Mesendoderm (in vitro differentiated cells): ENCODE measurements around the gene SLC8A1.

Source experiments
- DNase-seq: peaks from one replicate; pipeline ENCODE4 v3.0.0; 2013
- H2AK5ac ChIP-seq: 2 replicates; pipeline ENCODE4 v1.6.1; 2013; ENCODE audit warnings: low read length, inconsistent platforms
- H2BK120ac ChIP-seq: 2 replicates; pipeline ENCODE4 v1.6.1; 2013; ENCODE audit warnings: low read depth, mild to moderate bottlenecking, low read length, moderate library complexity, mixed read lengths
- H2BK15ac ChIP-seq: replicated peaks from 2 replicates; pipeline ENCODE4 v1.6.1; 2013; ENCODE audit warnings: low read depth, mild to moderate bottlenecking, moderate library complexity
- H2BK5ac ChIP-seq: 2 replicates; pipeline ENCODE4 v1.6.1; 2013; ENCODE audit warnings: low read length, inconsistent platforms
- H3K18ac ChIP-seq: 2 replicates; pipeline ENCODE4 v1.6.1; 2013; ENCODE audit warnings: mild to moderate bottlenecking, low read length, mixed read lengths
- H3K23ac ChIP-seq: one replicate; pipeline ENCODE4 v1.6.1; 2013; ENCODE audit warnings: low read length
- H3K27ac ChIP-seq: 2 replicates; pipeline ENCODE4 v1.5.1; 2013; ENCODE audit warnings: low read depth, mild to moderate bottlenecking, inconsistent platforms, low read length, moderate library complexity
- H3K27me3 ChIP-seq: 2 replicates; pipeline ENCODE4 v1.6.1; 2013; ENCODE audit warnings: low read length, control low read depth, mild to moderate bottlenecking, inconsistent platforms; ENCODE audit not compliant: insufficient read depth, poor library complexity
- H3K36me3 ChIP-seq: 2 replicates; pipeline ENCODE4 v1.6.1; 2013; ENCODE audit warnings: low read length, inconsistent platforms; ENCODE audit not compliant: control insufficient read depth, insufficient read depth
- H3K4ac ChIP-seq: one replicate; pipeline ENCODE4 v1.6.1; 2013; ENCODE audit warnings: low read depth, mild to moderate bottlenecking, low read length, moderate library complexity
- H3K4me1 ChIP-seq: 2 replicates; pipeline ENCODE4 v1.6.1; 2013; ENCODE audit warnings: low read depth, low read length, inconsistent platforms; ENCODE audit not compliant: control insufficient read depth
- H3K4me2 ChIP-seq: 2 replicates; pipeline ENCODE4 v1.6.1; 2013; ENCODE audit warnings: low read length
- H3K4me3 ChIP-seq: 2 replicates; pipeline ENCODE4 v1.5.1; 2013; ENCODE audit warnings: mild to moderate bottlenecking, low read length
- H3K56ac ChIP-seq: one replicate; pipeline ENCODE4 v1.6.1; 2013; ENCODE audit warnings: low read length
- H3K79me1 ChIP-seq: 2 replicates; pipeline ENCODE4 v1.6.1; 2013; ENCODE audit warnings: low read length, inconsistent platforms
- H3K79me2 ChIP-seq: 2 replicates; pipeline ENCODE4 v1.6.1; 2013; ENCODE audit warnings: mild to moderate bottlenecking, low read length; ENCODE audit not compliant: control insufficient read depth, insufficient read depth
- H3K9ac ChIP-seq: 2 replicates; pipeline ENCODE4 v1.6.1; 2013; ENCODE audit warnings: low read length, inconsistent platforms
- H4K5ac ChIP-seq: one replicate; pipeline ENCODE4 v1.6.1; 2013; ENCODE audit warnings: low read length
- H4K8ac ChIP-seq: one replicate; pipeline ENCODE4 v1.6.1; 2013; ENCODE audit warnings: low read depth, mild to moderate bottlenecking, control low read depth, low read length, moderate library complexity
- WGBS: extraction: QIAGEN DNeasy Blood & Tissue Kit; methylation state at CpG from one replicate; pipeline ENCODE4 v1.1.7; 2013; ENCODE audit warnings: low lambda C conversion rate, missing lambda C conversion rate; ENCODE audit not compliant: insufficient coverage; ENCODE audit errors: extremely low coverage; 5-methylcytosine and 5-hydroxymethylcytosine counted together

SLC8A1 gene

DNA sequence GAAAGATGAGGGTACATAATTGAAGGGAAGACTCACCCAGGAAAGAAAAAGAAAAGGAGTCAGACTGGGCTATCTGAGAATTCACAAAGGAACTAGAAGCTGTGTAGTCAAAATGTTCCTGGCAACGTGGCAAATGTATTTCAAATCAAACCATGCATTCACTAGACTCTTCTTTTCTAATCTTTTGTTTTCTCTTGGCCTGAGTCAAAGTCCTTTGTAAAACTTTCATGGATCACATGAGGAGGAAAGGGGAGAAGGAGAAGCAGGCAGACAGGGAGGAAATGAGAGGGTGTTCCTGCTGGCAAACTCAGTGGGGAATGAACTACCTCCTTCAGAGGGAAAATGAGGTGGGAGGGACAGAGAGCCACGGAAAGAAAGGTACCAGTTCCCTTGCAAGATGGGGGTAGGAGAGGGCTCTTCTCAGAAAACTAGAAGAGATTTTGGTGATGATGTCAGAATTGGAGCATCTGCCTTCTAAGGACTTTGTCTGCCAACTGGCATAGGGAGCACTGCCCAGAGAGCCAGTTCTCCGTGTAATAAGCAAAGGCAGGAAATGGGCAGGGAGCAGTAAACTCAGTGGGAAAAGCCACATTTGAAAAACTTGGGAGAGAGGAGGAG lies 51.4 kb downstream of the SLC8A1 start:
- H3K56ac ChIP-seq = no peak overlapping the region
- H3K4me3 ChIP-seq = no peak overlapping the region
- no peak overlapping the region for H3K23ac ChIP-seq

DNA sequence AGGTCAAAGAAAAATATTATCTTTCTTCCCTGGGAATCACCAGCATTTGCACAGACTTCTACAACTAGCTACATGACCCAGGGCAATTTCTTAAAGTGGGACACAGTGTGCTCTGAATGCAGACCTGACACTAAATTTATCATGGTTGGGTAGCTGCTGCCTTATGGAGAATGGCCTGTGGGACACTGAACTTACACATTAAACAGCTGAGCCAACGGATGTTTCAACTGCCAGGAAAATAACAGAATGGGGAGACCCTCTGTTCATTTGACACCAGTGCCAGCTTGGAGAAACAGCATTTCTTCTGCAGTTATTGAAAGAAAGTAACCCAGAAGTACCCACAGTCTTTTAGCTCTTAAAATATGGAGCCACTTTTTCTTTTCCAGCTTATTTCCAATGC lies 54.1 kb downstream of the SLC8A1 start:
- no peak overlapping the region for H3K4me2 ChIP-seq
- H3K36me3 ChIP-seq = no peaks in the 10 kb centered on the region
- no peak overlapping the region for H3K27ac ChIP-seq
- H2BK15ac ChIP-seq = no peak overlapping the region
- H3K23ac ChIP-seq = no peak overlapping the region
- no peak overlapping the region for H3K4me3 ChIP-seq
- H3K18ac ChIP-seq = no peak overlapping the region
- H3K9ac ChIP-seq = no peak overlapping the region
- no peak overlapping the region for H2BK120ac ChIP-seq
- no peak overlapping the region for H4K5ac ChIP-seq
- DNase-seq = no peak
- no peak overlapping the region for H2BK5ac ChIP-seq
- no peak overlapping the region for H3K56ac ChIP-seq
- H3K79me2 ChIP-seq = no peaks in the 10 kb centered on the region
- no CpG with 5 or more reads among the region's 1 CpG for whole genome bisulfite sequencing
- no peaks in the 10 kb centered on the region for H3K27me3 ChIP-seq
- no peak overlapping the region for H2AK5ac ChIP-seq
- no peak overlapping the region for H3K4ac ChIP-seq
- H3K79me1 ChIP-seq = no peaks in the 10 kb centered on the region
- no peaks in the 10 kb centered on the region for H3K4me1 ChIP-seq
- H4K8ac ChIP-seq = no peak overlapping the region

More for the DNA sequence above, 51.4 kb downstream of the SLC8A1 start:
- no peaks in the 10 kb centered on the region for H3K27me3 ChIP-seq
- H3K9ac ChIP-seq = no peak overlapping the region
- no peak overlapping the region for H3K4ac ChIP-seq
- H3K18ac ChIP-seq = no peak overlapping the region
- H2AK5ac ChIP-seq = no peak overlapping the region
- no peaks in the 10 kb centered on the region for H3K79me2 ChIP-seq
- no peaks in the 10 kb centered on the region for H3K4me1 ChIP-seq
- no peak overlapping the region for H3K4me2 ChIP-seq
- H2BK5ac ChIP-seq = no peak overlapping the region
- no peak for DNase-seq
- H3K27ac ChIP-seq = no peak overlapping the region
- no peak overlapping the region for H2BK15ac ChIP-seq
- H4K5ac ChIP-seq = no peak overlapping the region
- H3K36me3 ChIP-seq = no peaks in the 10 kb centered on the region
- H4K8ac ChIP-seq = no peak overlapping the region
- no peak overlapping the region for H2BK120ac ChIP-seq
- WGBS = no CpG with 5 or more reads among the region's 3 CpGs
- no peaks in the 10 kb centered on the region for H3K79me1 ChIP-seq

DNA sequence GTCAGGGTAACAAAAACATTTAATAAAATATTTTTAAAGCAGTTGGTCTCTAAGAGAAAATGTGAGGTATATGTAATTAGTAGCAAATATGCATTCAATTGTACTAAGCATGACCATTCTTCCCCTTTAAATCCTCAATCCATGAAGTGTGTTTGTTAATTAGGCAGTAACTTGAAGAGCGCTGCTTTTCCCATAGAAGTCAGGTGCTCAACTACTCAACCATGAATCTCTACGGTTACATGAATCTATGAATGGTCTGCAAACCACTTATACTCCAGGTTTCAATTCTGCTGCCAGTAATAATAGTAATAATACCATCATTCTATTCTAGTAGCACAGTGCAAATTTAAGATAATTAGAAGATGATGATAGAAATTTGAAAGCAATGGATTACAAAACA lies 55.8 kb downstream of the SLC8A1 start:
- H3K79me1 ChIP-seq = no peaks in the 10 kb centered on the region
- no peaks in the 10 kb centered on the region for H3K79me2 ChIP-seq
- DNase-seq = no peak
- H3K4me1 ChIP-seq = peaks cover 3% of the 10 kb centered on the region
- H3K9ac ChIP-seq = no peak overlapping the region
- no peak overlapping the region for H2BK15ac ChIP-seq
- no peak overlapping the region for H2BK5ac ChIP-seq
- H3K4me2 ChIP-seq = no peak overlapping the region
- no peak overlapping the region for H2BK120ac ChIP-seq
- H3K18ac ChIP-seq = no peak overlapping the region
- WGBS = no CpG with 5 or more reads among the region's 2 CpGs
- no peak overlapping the region for H3K27ac ChIP-seq
- H3K36me3 ChIP-seq = no peaks in the 10 kb centered on the region
- H3K23ac ChIP-seq = no peak overlapping the region
- no peak overlapping the region for H3K56ac ChIP-seq
- H3K27me3 ChIP-seq = no peaks in the 10 kb centered on the region
- H3K4me3 ChIP-seq = no peak overlapping the region
- H4K8ac ChIP-seq = no peak overlapping the region
- no peak overlapping the region for H2AK5ac ChIP-seq
- H4K5ac ChIP-seq = no peak overlapping the region
- H3K4ac ChIP-seq = no peak overlapping the region

DNA sequence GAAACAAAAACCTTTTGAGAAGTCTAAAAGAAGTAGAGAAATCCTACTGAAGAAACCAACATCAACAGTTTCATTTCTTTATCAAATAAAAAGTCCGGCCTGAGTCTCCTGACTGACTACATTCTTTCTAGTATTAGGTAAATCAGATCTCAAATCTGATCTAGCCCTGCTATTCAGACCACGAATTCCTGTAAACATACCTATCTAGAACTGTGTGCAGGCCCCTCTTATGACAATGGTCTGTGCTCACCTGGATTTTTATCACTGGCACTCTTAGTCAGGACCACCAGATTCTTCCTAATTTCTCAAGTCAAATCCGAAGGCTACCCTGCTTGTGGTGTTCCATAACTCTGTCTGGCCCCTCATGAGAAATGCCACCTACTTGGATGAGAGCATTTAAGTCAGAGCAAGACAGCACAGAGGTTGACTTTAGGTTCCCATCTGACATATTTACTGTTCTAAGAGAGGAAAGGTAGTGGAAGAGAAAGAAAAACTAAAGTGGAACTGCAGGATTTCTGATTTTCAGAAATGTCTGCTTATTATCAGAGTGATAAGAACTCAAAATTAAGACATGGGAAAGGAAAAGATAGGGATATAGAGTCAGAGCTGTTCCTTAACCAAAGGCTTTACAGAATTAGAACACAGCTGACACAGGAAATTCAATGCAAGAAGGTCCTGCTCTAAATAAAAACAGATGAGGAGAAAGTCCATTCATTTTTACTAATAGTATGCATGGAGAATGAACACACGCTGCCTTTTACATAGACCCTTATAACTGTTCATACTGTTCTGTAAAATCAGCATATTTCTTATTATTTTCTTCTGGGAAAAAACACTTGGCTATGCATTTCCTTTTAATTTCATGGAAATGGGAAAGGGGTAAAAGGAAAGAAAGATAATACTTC lies 56.5 kb downstream of the SLC8A1 start:
- Histone ChIP-seq H2BK15ac (no peak overlapping the region), H3K56ac (no peak overlapping the region), H4K8ac (no peak overlapping the region), H3K4ac (no peak overlapping the region), H3K79me1 (no peaks in the 10 kb centered on the region), H2BK5ac (no peak overlapping the region), H3K27ac (no peak overlapping the region), H3K27me3 (no peaks in the 10 kb centered on the region), H3K4me3 (no peak overlapping the region), H3K79me2 (no peaks in the 10 kb centered on the region), H3K23ac (no peak overlapping the region), H3K4me2 (no peak overlapping the region), H3K36me3 (no peaks in the 10 kb centered on the region), H4K5ac (no peak overlapping the region), H3K9ac (no peak overlapping the region), H2BK120ac (no peak overlapping the region), H3K4me1 (peaks cover 3% of the 10 kb centered on the region), H3K18ac (no peak overlapping the region), H2AK5ac (no peak overlapping the region)
- DNase-seq = peak; percentile 51
- WGBS = no CpG with 5 or more reads among the region's 4 CpGs

DNA sequence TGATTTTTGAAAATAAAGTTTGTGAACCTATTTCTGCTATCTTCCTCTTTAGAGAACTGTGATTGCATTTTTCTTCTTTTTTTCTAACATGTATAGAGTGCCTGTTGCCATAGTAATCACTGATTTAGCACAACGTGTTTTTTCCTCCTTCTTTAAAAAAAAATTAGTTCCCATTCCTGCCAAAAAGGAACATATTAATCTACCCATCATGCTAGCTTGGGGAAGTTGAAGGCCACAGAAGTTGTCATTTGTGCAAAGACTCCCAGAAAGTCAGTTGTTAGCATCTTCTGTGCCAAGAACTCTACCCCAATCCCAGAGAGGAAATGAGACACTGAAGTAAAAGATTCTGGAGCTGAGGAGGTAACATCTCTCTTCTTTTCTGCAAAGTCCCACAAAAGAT lies 57.3 kb downstream of the SLC8A1 start:
- no CpG with 5 or more reads among the region's 1 CpG for WGBS
- H3K4me3 ChIP-seq = no peak overlapping the region
- H2BK15ac ChIP-seq = no peak overlapping the region
- H2AK5ac ChIP-seq = no peak overlapping the region
- H3K56ac ChIP-seq = no peak overlapping the region
- H3K79me2 ChIP-seq = no peaks in the 10 kb centered on the region
- H3K4me2 ChIP-seq = no peak overlapping the region
- H3K9ac ChIP-seq = no peak overlapping the region
- no peak overlapping the region for H4K8ac ChIP-seq
- DNase-seq = no peak
- H4K5ac ChIP-seq = no peak overlapping the region
- no peak overlapping the region for H2BK120ac ChIP-seq
- H3K4ac ChIP-seq = no peak overlapping the region
- H3K27me3 ChIP-seq = no peaks in the 10 kb centered on the region
- no peaks in the 10 kb centered on the region for H3K79me1 ChIP-seq
- H3K27ac ChIP-seq = no peak overlapping the region
- no peak overlapping the region for H3K23ac ChIP-seq
- H3K18ac ChIP-seq = no peak overlapping the region
- peaks cover 3% of the 10 kb centered on the region for H3K4me1 ChIP-seq
- H3K36me3 ChIP-seq = no peaks in the 10 kb centered on the region
- no peak overlapping the region for H2BK5ac ChIP-seq
